ENCODE results near the gene C4BPB. TPM values are rescaled to one million over a fixed set of nuclear protein-coding genes. Genes with fewer than 3 reads are reported as not detected.

Gene C4BPB
- total RNA-seq, 1 experiment from 2014 or later = not detected

DNA sequence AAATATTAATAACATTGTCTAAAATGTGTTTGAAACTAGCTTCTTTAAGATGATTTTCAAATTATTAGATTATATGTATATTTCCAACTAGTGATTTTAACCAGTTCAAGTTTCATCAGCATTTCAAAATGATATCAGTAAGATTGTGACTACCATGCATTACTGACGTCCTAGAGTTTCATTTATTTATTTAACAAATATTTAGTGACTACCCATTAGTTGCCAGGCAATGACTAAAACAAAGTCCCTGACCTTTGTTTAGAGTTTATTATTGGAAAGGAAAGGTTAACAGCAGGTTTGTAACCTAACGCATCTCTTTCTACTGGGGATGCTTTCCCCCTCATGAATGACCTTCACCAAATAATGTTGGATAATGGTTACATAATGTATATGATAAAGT is 7.6 kb upstream of the C4BPB start:
- DNase-seq (ENCODE audit: extremely low read depth, low read depth) = no peak

DNA sequence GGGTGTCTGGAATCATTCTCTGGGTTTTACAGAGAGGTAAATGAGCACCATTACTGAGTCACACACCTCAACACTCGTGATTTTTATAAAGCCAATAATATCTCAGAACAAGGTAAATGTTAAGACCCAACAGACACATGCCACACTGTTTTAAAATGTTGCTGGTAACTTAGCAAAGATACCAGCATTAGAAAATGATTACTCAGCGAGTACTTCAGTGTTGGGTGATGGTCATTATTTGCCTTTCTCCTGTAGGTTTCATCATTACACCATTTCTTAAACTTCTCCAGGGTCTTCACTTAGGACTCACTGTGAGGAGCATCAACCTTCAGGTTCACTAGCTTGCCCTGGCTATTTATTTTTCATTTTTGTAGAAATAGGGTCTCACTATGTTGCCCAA is 6.9 kb upstream of the C4BPB start:
- no peak for DNase-seq (ENCODE audit: extremely low read depth, low read depth)

DNA sequence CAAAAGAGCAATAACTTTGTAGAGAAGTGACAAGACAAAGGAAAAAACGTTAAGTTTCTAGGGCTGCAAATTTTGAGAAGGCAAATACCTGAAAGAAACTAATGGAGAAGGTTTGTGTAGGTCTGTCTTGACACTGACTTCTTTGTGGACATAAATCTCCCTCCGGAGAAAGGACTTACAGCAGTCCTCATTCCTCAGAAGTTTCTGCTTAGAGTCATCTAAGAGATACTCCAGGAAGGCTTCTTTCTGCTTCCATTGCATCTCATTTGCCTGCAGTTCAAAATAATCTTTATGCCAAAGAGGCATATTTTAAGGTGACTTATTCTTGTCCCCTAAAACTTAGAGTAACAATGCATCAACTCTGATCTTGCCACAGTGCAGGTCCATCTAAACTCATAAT is 4.4 kb upstream of the C4BPB start:
- DNase-seq (ENCODE audit: extremely low read depth, low read depth) = no peak

DNA sequence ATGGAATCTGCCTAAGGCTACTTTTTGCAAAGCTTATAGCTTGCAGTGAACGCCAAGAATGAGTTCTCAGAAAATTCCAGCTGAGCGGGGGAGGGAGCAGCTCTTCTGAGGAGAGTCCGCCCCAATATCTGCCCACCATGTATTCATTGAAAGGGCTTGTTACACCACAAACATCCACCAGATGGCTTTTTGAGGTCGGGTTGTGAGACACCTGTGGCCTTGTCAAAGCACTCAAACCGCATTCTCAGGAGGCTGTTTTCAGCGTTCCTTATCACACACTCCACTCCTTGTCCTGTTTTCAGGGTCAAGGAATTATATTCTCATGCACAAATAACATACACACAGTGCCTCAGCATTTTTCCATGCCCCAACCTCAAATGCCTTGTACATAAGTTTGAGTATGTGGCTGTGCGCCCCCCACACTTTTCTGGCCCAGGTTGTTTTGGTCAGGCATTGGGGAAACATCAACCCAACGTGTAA is 3.9 kb upstream of the C4BPB start:
- DNase-seq (ENCODE audit: extremely low read depth, low read depth) = peak; percentile 75

DNA sequence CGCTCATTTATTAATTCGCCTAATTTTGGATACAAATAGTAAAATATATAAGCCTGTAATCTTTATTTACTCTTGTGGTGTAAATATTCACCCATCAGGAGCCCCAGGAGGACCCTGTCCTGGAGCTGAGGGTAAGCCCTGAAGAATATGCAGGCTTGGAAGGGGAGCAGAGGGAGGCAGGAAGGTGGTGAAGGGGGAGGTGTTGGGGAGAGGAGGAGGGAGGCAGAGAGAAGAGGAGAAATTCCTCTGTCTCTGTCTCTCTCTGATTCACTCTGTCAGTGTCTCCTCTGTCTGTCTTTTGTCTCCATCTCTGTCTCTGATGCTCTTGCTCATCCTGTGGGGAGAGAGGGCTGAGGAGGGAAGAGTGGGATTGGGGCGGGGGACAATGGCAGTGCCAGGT is 2.8 kb upstream of the C4BPB start:
- DNase-seq (ENCODE audit: extremely low read depth, low read depth) = no peak

DNA sequence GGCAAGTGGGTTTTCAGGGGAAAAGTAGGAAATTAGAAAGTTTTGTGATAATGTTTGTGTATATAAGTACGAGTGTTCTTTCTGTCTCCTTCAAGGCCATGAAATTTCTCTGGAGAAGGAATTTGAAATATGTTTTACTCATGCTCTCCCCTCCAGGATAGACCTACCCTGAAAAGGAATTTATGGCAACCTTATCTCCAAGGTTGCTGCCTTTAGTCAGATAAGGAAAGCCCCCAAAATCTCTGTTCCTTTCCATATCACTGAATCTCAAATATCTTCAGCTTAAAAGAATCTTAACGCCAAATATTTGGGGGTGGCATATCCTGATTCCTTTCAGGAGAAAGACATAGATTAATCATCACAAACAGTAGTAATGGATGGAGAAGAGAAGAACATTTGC is 499 bp upstream of the C4BPB start:
- DNase-seq (ENCODE audit: extremely low read depth, low read depth) = no peak

DNA sequence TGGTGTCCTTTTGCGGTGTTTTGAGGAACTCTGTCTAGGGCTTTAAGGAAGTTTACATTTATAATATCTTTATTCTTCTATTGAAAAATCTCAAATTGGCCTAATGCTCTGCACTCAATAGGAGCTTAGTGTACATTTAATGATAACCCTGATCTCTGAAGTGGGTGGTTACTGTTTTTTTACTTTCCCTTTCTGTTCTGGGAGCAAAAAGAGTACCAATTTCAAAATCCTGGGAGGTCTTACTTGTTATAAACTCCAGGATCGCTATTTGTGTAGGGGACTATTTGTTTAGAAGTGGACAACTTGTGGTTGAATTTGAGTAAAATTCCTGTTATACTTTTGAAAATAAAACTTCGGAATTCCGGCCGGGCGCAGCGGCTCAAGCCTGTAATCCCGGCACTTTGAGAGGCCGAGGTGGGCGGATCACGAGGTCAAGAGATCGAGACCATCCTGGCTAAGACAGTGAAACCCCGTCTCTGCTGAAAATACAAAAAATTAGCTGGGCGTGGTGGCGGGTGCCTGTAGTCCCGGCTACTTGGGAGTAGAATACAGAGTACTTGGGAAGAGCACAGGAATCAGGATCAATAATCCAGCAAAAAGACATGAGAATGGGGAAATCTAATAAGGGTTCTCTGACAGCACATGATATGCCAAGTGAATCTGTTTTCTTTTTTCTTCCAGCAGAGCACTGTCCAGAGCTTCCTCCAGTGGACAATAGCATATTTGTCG is 1.1 kb downstream of the C4BPB start:
- DNase-seq (ENCODE audit: extremely low read depth, low read depth) = no peak

DNA sequence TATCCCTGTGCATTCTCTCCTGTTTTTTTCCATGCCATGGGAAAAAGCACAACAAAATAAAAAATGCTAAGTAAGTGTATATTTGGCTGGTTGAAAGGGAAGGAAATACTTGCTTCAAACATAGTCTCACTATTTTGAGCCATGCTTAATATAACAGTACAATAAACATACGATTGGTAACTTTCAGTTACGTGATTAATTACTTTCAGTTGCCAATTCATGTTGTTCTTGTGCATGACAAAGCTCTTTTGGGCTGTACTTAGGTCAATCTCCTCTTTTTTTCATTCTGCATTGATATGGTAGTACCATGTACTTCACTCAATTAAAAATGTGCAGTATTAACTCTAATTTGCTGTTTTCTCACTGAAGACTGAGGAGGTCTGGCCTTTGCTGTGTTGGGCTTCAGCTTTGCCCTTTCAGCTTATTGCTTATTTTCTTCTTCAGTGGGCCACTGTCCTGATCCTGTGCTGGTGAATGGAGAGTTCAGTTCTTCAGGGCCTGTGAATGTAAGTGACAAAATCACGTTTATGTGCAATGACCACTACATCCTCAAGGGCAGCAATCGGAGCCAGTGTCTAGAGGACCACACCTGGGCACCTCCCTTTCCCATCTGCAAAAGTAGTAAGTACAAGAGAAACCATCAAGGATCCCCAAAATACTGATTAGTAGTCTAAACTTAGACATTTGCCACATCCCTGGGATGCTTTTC is 2.7 kb downstream of the C4BPB start:
- DNase-seq (ENCODE audit: extremely low read depth, low read depth) = no peak

DNA sequence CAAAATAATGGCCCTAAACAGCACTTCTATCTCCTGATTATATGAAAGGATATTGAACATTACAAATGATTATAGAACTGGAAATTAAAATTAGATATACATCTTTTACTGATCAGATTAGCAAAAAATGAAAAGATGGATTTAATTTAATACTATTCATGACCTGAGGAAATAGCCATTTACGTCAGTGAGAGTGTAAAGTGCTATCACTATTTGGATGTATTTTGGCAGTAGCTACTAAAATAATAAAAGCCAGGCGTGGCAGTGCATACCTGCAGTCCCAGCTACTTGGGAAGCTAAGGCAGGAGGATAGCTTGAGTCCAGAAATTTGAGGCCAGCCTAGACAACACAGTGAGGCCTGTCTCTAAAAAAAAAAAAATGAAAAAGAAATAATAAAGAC is 5.3 kb downstream of the C4BPB start:
- DNase-seq (ENCODE audit: extremely low read depth, low read depth) = no peak

DNA sequence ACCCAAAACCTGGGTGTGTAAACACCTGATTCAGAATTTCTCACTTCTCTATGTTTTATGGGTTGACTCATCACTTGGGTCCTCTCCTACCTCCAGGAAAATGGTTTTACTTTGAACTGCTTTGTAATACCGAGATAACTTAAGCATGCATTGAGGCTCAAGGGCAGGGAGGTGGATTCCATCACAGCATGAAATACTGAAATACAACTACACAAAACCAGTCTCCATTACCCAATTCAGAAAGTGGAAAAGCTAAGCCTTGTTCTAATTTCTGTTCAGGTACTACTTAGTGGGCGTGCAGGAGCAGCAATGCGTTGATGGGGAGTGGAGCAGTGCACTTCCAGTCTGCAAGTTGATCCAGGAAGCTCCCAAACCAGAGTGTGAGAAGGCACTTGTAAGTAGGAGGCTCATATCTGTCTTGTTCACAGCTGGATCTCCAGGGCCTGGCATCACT is 9.2 kb downstream of the C4BPB start:
- no peak for DNase-seq (ENCODE audit: extremely low read depth, low read depth)

DNA sequence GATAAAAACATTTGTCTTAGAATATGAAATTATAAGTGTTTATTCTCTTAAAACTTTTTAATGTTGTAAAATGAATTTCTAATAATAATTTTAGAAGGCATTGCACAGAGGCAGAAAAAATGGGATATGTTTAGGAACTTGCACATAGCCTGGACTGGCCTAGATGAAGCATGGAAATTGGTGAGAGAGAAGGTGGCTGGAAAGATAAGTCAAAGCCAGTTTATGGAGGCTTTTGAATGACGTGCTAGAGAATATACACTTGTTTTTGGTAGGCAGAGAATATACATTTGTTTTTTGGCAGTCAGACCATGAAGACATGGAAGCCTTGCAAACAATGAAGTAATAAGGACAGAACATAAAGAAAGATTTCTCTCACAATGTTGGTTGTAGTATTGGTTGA is 13.1 kb downstream of the C4BPB start:
- no peak for DNase-seq (ENCODE audit: extremely low read depth, low read depth)

DNA sequence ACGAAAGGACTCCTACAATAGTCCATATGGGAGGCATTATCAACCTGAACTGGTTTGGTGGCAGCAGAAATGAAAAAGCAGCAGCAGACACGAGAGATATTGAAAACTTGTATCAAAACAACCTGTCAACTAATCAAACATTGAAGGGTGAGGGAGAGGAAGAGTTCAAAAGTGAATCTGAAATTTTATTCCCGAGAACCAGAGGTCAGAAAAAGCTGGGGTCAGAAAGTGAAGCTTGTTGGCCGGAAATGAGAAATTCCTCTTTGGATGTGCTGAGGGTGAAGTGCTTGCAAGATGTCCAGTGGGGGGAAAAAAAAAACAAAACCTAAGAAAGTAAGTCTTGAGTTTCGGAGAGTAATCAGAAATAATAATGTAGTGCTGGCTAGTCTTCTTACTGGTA is 13.5 kb downstream of the C4BPB start:
- DNase-seq (ENCODE audit: extremely low read depth, low read depth) = no peak

DNA sequence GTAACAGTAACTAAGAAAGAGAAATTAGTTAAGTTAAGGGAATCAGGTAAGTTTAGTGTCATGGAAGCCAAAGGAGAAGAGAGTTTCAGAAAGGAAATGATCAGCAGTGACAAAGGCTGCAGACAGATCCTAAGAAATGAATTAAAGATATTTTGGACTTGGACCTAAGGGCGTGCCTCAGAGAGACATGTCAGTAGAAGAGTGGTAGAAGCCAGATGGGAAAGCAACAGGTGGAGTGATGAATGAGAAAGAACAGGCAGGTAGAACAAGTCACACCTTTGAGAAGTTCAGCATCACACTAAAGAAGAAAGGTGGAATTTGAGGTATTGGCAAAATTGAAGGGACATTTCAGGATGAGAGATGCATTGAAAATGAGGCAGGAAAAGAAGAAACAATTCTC is 14.0 kb downstream of the C4BPB start:
- DNase-seq (ENCODE audit: extremely low read depth, low read depth) = no peak

DNA sequence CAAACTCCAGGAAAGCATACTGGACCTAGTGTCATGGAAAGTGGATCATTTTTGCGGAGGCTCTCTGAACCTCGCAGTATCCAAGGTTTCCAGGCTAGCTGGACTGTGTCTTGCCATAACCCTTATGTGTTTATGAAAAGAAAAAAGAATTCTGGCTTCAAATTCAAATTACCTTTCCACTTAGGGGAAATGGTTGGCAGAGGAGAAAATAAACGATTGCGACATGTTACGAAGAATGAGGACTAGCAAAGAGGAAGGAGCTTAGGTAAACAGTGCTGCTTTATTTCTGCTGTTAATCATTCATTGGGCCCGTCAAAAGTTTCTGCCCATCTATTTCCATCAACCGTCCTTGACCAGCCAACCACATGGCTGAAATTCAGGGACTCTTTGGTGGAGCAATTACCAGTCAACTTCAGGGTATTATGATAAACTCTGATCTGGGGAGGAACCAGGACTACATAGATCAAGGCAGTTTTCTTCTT is 15.3 kb downstream of the C4BPB start, which contains the start of gene C4BPA:
Gene C4BPA (plus strand): TSS at position 342 of the 482 bp plus-strand sequence. CDS start 8,793 bp downstream, outside the sequence.
- no peak for DNase-seq (ENCODE audit: extremely low read depth, low read depth)

DNA sequence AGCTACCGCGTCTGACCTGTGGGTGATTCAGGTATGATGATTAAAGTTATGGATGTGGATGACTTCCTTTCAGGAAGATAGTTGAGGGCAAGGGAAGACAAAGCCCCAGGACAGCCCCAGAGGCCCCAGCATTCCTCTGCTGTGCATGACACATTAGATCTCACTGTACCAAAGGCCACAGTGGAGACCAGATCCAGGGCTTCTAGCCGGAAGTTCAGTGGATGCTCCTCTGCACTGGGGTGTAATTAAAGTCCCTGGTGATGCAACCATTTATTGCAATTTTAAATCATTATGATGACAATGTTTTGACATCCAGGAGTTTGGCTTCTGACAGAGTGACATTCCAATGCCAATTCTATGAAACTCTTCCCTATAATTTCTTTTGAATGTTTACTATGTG is 20.3 kb downstream of the C4BPB start:
- DNase-seq (ENCODE audit: extremely low read depth, low read depth) = no peak

DNA sequence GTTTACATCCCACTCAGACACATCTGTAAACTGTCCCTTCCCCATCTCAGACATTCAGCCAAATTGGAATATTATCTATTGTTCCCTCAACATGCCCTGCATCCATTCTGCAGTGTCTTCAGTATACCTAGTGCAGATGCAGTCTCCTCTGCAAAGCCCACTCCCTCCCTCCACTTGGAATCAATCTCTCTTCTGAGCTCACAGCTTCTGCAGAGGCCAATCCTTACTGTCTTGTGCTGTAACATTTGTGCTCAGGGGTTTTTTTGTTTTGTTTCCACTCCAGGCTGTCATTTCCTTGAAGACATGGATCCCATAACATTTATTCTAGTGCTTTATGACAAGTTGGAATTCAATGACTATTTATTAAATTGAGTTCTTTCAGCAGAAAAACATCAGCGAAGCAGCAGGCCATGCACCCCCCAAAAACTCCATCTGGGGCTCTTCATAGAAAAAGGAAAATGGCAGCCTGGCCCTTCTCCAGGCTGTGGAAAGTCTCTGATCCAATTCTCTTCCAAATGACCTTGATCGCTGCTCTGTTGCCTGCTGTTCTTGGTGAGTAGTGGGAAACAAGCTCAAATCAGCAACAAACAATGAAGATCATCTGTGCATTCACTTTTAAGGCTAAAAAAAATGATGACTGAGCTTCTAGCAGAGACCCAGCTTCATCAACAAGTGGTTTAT is 24.1 kb downstream of the C4BPB start:
- no peak for DNase-seq (ENCODE audit: extremely low read depth, low read depth)

DNA sequence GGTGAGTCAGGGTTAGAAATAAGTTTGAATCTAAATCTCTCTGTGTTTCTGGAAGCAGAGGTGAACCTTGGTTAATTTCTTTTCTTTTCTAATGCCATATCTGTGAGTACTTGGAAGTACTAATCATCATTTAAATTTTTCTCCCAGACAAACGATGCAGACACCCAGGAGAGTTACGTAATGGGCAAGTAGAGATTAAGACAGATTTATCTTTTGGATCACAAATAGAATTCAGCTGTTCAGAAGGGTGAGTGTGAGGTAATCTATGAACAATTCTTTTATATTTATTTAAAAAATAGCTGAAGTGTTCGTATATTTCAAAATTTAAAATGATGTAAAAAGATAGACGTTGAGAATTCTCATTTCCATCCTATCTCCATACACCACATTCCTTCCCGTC is 26.6 kb downstream of the C4BPB start:
- DNase-seq (ENCODE audit: extremely low read depth, low read depth) = no peak

DNA sequence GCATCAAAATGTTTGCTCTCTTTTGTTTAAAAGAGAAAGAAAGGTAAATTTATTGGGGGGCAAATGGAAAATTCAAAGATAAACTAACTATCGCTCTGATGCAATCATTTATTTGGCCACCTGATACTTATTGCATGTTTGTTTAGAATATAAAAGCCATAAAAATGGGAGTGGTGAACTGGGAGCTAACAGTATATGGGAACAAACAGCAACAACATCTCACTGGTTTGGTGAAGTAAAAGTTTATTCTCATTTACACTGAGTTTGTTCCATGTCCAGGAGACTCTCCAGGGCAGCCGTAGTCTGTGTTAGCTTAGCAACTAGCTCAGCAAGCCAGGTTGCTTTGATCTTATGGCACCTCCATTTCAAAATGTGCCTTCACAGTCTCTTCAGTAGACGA is 35.7 kb downstream of the C4BPB start:
- no peak for DNase-seq (ENCODE audit: extremely low read depth, low read depth)

DNA sequence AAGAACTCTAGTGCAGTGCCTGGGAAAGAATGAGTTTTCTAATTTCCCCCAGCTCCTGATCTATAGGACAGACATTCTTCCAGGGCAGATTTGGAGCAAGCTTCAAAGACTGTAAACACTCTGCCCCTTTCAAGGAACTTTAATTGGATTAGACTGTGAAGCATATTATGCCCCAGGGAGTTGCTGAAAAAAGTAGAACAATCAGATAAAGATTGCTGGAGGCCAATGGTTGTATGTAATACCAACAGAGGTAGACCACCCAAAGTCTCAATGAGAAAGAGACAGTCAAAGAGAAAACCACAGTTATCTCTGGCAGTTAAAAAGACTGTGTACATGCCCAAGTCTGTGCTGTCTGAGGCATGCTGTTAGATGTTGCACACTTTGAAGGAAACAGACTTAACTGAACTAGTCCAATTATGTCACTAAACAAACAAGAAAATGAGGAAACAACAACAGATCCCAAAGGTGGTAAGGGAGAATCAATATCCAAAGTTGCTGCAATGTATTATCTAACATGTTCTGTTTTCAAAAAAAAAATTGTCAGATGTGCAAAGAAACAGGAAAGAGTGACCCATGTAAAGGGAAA is 39.8 kb downstream of the C4BPB start:
- DNase-seq (ENCODE audit: extremely low read depth, low read depth) = no peak

DNA sequence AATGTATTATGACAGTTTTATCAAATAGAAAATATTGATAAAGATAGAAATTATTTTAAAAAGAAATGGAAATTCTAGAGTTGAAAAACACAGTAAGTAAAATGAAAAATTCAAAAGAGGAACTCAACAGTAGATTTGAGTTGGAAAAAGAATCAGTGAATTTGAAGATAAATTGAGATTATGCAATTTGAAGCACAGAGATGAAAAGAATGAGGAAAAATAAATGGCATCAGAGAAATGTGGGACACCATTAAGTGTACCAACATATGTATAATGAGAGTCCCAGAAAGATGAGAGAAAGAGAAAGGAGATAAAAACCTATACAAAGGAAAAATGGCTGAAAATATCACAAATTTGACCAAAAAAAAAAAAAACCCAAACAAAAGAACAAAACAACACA is 40.4 kb downstream of the C4BPB start:
- DNase-seq (ENCODE audit: extremely low read depth, low read depth) = no peak
